K562 (cell line): ENCODE results near the gene ATL3. TPM values are rescaled to one million over a fixed set of nuclear protein-coding genes. Genes with fewer than 3 reads are reported as not detected.

ENCODE experiments used
- CCAR2 ChIP-seq: fragments of 200-400 bp; formaldehyde crosslinking; IDR thresholded peaks from 2 replicates; pipeline ENCODE4 v1.6.1; 2017; ENCODE audit warnings: mild to moderate bottlenecking, low read depth, low read length
- CEBPG ChIP-seq, 3 experiments: fragments of 200-800 bp in 1 of 3; sonication (Bioruptor generic) in 1 of 3; sonication (generic) in 1 of 3; formaldehyde crosslinking in 1 of 3; IDR thresholded peaks in 2 of 3; conservative IDR thresholded peaks in 1 of 3; 2 replicates each; pipeline versions ENCODE4 v1.6.1 to v1.8.0; 2016 to 2022; ENCODE audit warnings: missing compliant biosample characterization in 2 of 3, missing genetic modification characterization in 2 of 3, mild to moderate bottlenecking in 1 of 3, missing genetic modification reagents in 1 of 3
- COPS2 ChIP-seq: fragments of 450-650 bp; conservative IDR thresholded peaks from 2 replicates; pipeline ENCODE4 v1.6.1; 2016; ENCODE audit warnings: mild to moderate bottlenecking, moderate library complexity
- DNMT1 ChIP-seq: fragments of 450-650 bp; IDR thresholded peaks from 2 replicates; pipeline ENCODE4 v1.6.1; 2016; ENCODE audit warnings: antibody characterized with exemption, mild to moderate bottlenecking
- ETV1 ChIP-seq: fragments of 450-650 bp; conservative IDR thresholded peaks from 2 replicates; pipeline ENCODE4 v1.6.1; 2016; ENCODE audit warnings: missing genetic modification characterization, control low read depth, low read depth, missing compliant biosample characterization
- KDM4B ChIP-seq, 2 experiments: fragments of 450-650 bp in 1 of 2; sonication (generic) in 1 of 2; IDR thresholded peaks; 2 replicates each; pipeline ENCODE4 v1.6.1; 2016 to 2017; ENCODE audit warnings: borderline replicate concordance in 2 of 2, antibody characterized with exemption in 1 of 2, low read depth in 1 of 2, mild to moderate bottlenecking in 1 of 2
- KLF16 ChIP-seq: IDR thresholded peaks from 2 replicates; pipeline ENCODE4 v1.6.1; 2016; ENCODE audit warnings: antibody characterized with exemption
- MAZ ChIP-seq, 2 experiments: fragments of 450-650 bp in 1 of 2; sonication (generic) in 1 of 2; formaldehyde crosslinking; IDR thresholded peaks in 1 of 2; conservative IDR thresholded peaks in 1 of 2; 2 replicates each; pipeline versions ENCODE4 v1.4.0 to v1.5.0; 2020; ENCODE audit warnings: mild to moderate bottlenecking in 1 of 2, missing genetic modification reagents in 1 of 2
- MYBL2 ChIP-seq, 2 experiments: fragments of 450-650 bp in 1 of 2; sonication (generic) in 1 of 2; formaldehyde crosslinking in 1 of 2; IDR thresholded peaks; 2 replicates each; pipeline versions ENCODE4 v1.6.1 to v1.8.1; 2017 to 2022; ENCODE audit warnings: borderline replicate concordance in 1 of 2, inconsistent platforms in 1 of 2, low read depth in 1 of 2, mild to moderate bottlenecking in 1 of 2, missing genetic modification reagents in 1 of 2, moderate library complexity in 1 of 2
- PCBP1 ChIP-seq: fragments of 200-400 bp; formaldehyde crosslinking; IDR thresholded peaks from 2 replicates; pipeline ENCODE4 v1.6.1; 2018; ENCODE audit warnings: mild to moderate bottlenecking, low read depth, low read length; ENCODE audit not compliant: poor library complexity, severe bottlenecking
- PHB ChIP-seq: fragments of 250-450 bp; sonication (Bioruptor Pico); IDR thresholded peaks from 2 replicates; pipeline ENCODE4 v1.5.0; 2021
- POU5F1 ChIP-seq: fragments of 150-350 bp; IDR thresholded peaks from 2 replicates; pipeline ENCODE4 v1.6.1; 2014; ENCODE audit warnings: borderline replicate concordance, low read length, low read depth, mild to moderate bottlenecking; ENCODE audit not compliant: partially characterized antibody
- PRMT5 ChIP-seq: sonication (generic); formaldehyde crosslinking; IDR thresholded peaks from 2 replicates; pipeline ENCODE4 v1.5.0; 2020; ENCODE audit warnings: missing genetic modification reagents
- RBM14 ChIP-seq: fragments of 200-400 bp; formaldehyde crosslinking; IDR thresholded peaks from 2 replicates; pipeline ENCODE4 v1.6.1; 2018; ENCODE audit warnings: low read depth, mild to moderate bottlenecking, low read length, moderate library complexity, borderline replicate concordance; ENCODE audit not compliant: insufficient read depth
- ZFP1 ChIP-seq: fragments of 450-650 bp; formaldehyde crosslinking; IDR thresholded peaks from 2 replicates; pipeline ENCODE4 v1.4.0; 2020; ENCODE audit warnings: mild to moderate bottlenecking, mixed read lengths
- ZKSCAN1 ChIP-seq: fragments of 150-350 bp; IDR thresholded peaks from 2 replicates; pipeline ENCODE4 v1.6.1; 2016; ENCODE audit warnings: low read depth, low read length
- ZNF408 ChIP-seq: fragments of 250-450 bp; sonication (Bioruptor Pico); IDR thresholded peaks from 2 replicates; pipeline ENCODE4 v1.4.0; 2020; ENCODE audit warnings: low read depth, mild to moderate bottlenecking, moderate library complexity
- polyA plus RNA-seq, 8 experiments: library from polyadenylated mRNA; depleted of rRNA in 4 of 8; stranded (reverse) in 5 of 8; unstranded in 3 of 8; fragments of >200 nt; fragmentation: Nextera tagmentation in 2 of 8; fragmentation: Illumina TruSeq in 1 of 8; extraction: Ambion mirVana in 2 of 8; extraction: Trizol in 1 of 8; gene quantifications; 2 replicates each; pipeline versions ENCODE4 v1.2.1 to v1.2.3, GENCODE V29; 2011 to 2014; ENCODE audit warnings: inconsistent platforms in 1 of 8, missing spikeins in 1 of 8
- total RNA-seq, 7 experiments: library from RNA; depleted of rRNA in 6 of 7; stranded (reverse); fragments of >200 nt in 6 of 7; fragmentation: Illumina TruSeq in 2 of 7; extraction: Trizol in 2 of 7; gene quantifications; 2 replicates each; pipeline versions ENCODE4 v1.2.1 to v1.2.3, GENCODE V29; 2011 to 2021; ENCODE audit warnings: low replicate concordance in 1 of 7
- TF ChIP-seq, protein P1 (sequence below): fragments of 250-450 bp; sonication (Bioruptor Pico); IDR thresholded peaks from 2 replicates; pipeline ENCODE4 v1.5.0; 2020; ENCODE audit warnings: mild to moderate bottlenecking
- TF ChIP-seq, protein P2 (sequence below): IDR thresholded peaks from 3 replicates; pipeline ENCODE4 v1.6.1; 2011; ENCODE audit warnings: borderline replicate concordance, mild to moderate bottlenecking; ENCODE audit not compliant: insufficient read length, insufficient read depth
- TF ChIP-seq, protein P3 (sequence below): fragments of 450-650 bp; IDR thresholded peaks from 2 replicates; pipeline ENCODE4 v1.7.0; 2016; ENCODE audit warnings: borderline replicate concordance
- TF ChIP-seq, protein P4 (sequence below): fragments of 250-450 bp; sonication (Bioruptor Pico); IDR thresholded peaks from 2 replicates; pipeline ENCODE4 v1.8.0; 2021; ENCODE audit warnings: moderate library complexity, mild to moderate bottlenecking, inconsistent platforms

ATL3 gene
- total and polyA plus RNA-seq, 9 of the 15 experiments (the other 6 are each of a cell fraction or from before 2014, with no cell fraction given), result 18.2 to 39.8 (median 23.9) TPM

DNA sequence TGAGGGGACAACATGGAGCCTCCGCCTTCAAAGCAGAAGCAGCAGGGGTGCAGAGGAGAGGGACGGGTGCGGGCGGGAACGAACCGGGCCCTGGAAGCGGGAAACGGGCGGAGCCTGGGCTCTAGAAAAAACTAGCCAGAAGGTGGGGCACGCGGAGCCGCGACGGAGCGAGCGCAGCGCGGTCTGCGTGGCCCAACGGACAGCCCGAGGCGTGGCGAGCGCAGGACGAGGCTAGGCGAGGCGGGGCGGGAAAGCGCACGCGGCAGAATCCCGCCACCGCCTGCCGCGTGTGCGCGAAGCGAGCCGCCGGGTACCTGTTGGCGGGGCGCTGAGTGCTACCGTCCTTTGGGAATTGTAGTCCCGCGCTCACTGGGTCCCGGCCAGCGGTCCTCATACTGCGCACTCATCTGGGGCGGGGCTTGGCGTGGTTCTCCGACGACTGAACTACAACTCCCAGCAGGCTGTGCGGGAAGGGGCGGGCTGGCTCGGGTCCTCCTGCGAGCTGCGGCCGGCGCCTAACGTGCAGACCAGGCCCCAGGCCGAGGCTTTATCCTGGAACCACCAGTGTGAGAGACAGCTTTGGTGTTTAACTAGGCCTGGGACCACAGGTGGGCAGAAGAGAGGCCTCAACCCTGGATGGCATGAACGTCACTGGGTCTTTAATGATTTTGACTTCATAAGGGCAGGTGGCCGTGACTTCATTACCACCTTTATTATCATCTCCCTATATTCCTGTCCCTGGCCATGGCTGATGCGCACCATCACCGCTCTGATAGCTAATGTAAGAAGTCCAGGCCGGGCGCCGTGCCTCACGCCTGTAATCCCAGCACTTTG lies at the start of gene ATL3 (continued):
- TF ChIP-seq MAZ (CRISPR knock-in tag; conservative IDR thresholded peaks at IDR 0.05 in 1 of 2, IDR thresholded peaks at IDR 0.05 in 1 of 2) (peak; percentile 92 to 99), CEBPG (CRISPR knock-in tag; IDR thresholded peaks at IDR 0.05) (peak; percentile 88; the same call in 1 of the 2 replicates), CEBPG (tag; conservative IDR thresholded peaks at IDR 0.05 in 1 of 2, IDR thresholded peaks at IDR 0.05 in 1 of 2) (no peak), DNMT1 (no peak), POU5F1 (no peak), ZNF408 (CRISPR knock-in tag) (no peak), PHB (CRISPR knock-in tag) (no peak), COPS2 (no peak), MYBL2 (IDR thresholded peaks at IDR 0.05; ENCODE audit: low read depth) (peak; percentile 72), MYBL2 (CRISPR knock-in tag; IDR thresholded peaks at IDR 0.05; ENCODE audit: borderline replicate concordance) (peak; percentile 95; the same call in 1 of the 2 replicates), PCBP1 (peak; percentile 86), ZFP1 (no peak), RBM14 (no peak), CCAR2 (no peak), KLF16 (0 out of 2 replicates have a peak, but pooled peaks have one; percentile 10), KDM4B (IDR thresholded peaks at IDR 0.05; ENCODE audit: borderline replicate concordance in 2 of 2, low read depth in 1 of 2) (peak in 1 of 2 experiments; percentile 66; a peak in 1 of 4 replicates), ZKSCAN1 (no peak), ETV1 (tag) (no peak), PRMT5 (CRISPR knock-in tag) (peak; percentile 96)
- TF ChIP-seq, protein P1, sequence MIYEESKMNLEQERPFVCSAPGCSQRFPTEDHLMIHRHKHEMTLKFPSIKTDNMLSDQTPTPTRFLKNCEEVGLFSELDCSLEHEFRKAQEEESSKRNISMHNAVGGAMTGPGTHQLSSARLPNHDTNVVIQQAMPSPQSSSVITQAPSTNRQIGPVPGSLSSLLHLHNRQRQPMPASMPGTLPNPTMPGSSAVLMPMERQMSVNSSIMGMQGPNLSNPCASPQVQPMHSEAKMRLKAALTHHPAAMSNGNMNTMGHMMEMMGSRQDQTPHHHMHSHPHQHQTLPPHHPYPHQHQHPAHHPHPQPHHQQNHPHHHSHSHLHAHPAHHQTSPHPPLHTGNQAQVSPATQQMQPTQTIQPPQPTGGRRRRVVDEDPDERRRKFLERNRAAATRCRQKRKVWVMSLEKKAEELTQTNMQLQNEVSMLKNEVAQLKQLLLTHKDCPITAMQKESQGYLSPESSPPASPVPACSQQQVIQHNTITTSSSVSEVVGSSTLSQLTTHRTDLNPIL (CRISPR knock-in tag), result no peak
- TF ChIP-seq, protein P2, sequence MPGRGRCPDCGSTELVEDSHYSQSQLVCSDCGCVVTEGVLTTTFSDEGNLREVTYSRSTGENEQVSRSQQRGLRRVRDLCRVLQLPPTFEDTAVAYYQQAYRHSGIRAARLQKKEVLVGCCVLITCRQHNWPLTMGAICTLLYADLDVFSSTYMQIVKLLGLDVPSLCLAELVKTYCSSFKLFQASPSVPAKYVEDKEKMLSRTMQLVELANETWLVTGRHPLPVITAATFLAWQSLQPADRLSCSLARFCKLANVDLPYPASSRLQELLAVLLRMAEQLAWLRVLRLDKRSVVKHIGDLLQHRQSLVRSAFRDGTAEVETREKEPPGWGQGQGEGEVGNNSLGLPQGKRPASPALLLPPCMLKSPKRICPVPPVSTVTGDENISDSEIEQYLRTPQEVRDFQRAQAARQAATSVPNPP, result no peak
- TF ChIP-seq, protein P3, sequence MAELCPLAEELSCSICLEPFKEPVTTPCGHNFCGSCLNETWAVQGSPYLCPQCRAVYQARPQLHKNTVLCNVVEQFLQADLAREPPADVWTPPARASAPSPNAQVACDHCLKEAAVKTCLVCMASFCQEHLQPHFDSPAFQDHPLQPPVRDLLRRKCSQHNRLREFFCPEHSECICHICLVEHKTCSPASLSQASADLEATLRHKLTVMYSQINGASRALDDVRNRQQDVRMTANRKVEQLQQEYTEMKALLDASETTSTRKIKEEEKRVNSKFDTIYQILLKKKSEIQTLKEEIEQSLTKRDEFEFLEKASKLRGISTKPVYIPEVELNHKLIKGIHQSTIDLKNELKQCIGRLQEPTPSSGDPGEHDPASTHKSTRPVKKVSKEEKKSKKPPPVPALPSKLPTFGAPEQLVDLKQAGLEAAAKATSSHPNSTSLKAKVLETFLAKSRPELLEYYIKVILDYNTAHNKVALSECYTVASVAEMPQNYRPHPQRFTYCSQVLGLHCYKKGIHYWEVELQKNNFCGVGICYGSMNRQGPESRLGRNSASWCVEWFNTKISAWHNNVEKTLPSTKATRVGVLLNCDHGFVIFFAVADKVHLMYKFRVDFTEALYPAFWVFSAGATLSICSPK, result no peak
- TF ChIP-seq, protein P4, sequence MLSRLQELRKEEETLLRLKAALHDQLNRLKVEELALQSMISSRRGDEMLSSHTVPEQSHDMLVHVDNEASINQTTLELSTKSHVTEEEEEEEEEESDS (CRISPR knock-in tag), result no peak
